A549 (cell line): ENCODE data around the gene CMTM5. TPM values are rescaled to one million over a fixed set of nuclear protein-coding genes. Genes with fewer than 3 reads are reported as not detected.

ENCODE experiments used
- ATAC-seq, 2 experiments: fragments of 200-7000 bp in 1 of 2; fragments of >200 bp in 1 of 2; cut with Nextera tagmentation in 1 of 2; cut with Tn5 transposase in 1 of 2; 3 replicates each; pipeline versions ENCODE4 v1.8.0 to v1.9.1; 2018 to 2020; ENCODE audit warnings: mild to moderate bottlenecking in 1 of 2, moderate library complexity in 1 of 2
- CTCF ChIA-PET: fragments of 300-600 bp; sonication (Branson Sonifier 250); formaldehyde crosslinking; extraction: SDS; loops from one replicate; lab custom pipeline; 2021; ENCODE audit warnings: antibody characterized with exemption, inconsistent platforms; lab: Yijun Ruan, JAX
- POLR2A ChIA-PET: fragments of 350-600 bp; formaldehyde crosslinking; extraction: SDS; loops from one replicate; lab custom pipeline; 2021; ENCODE audit warnings: antibody characterized with exemption, inconsistent platforms; lab: Yijun Ruan, JAX
- DNase-seq, 2 experiments: peaks; one replicate each; pipeline versions ENCODE4 v3.0.0 to v3.0.0-alpha.2; 2011 to 2016; ENCODE audit warnings: low read depth in 1 of 2, low spot score in 1 of 2
- FAIRE-seq: peaks from 2 replicates; lab custom pipeline; 2011; peaks lifted over from hg19 to GRCh38; lab: Jason Lieb, UNC
- H3K27ac ChIP-seq, 2 experiments: fragments of >200 bp; sonication (Bioruptor Twin); formaldehyde crosslinking; 3 replicates each; pipeline ENCODE4 v1.5.1; 2016 to 2017
- H3K4me1 ChIP-seq: fragments of >200 bp; sonication (Bioruptor Twin); formaldehyde crosslinking; 3 replicates; pipeline ENCODE4 v1.6.1; 2016
- H3K4me2 ChIP-seq: fragments of >200 bp; sonication (Bioruptor Twin); formaldehyde crosslinking; 3 replicates; pipeline ENCODE4 v1.6.1; 2016
- H3K4me3 ChIP-seq: fragments of >200 bp; sonication (Bioruptor Twin); formaldehyde crosslinking; 3 replicates; pipeline ENCODE4 v1.5.1; 2016
- H3K9me3 ChIP-seq: fragments of >200 bp; sonication (Bioruptor Twin); formaldehyde crosslinking; 3 replicates; pipeline ENCODE4 v1.6.1; 2016
- CHD4 ChIP-seq: fragments of 200-600 bp; sonication (generic); IDR thresholded peaks from 2 replicates; pipeline ENCODE4 v1.6.1; 2016; ENCODE audit warnings: antibody characterized with exemption, mild to moderate bottlenecking, borderline replicate concordance
- EHF ChIP-seq: fragments of 250-450 bp; sonication (Bioruptor Pico); IDR thresholded peaks from 2 replicates; pipeline ENCODE4 v1.5.0; 2020; ENCODE audit warnings: mild to moderate bottlenecking
- HEYL ChIP-seq: fragments of 250-450 bp; sonication (Bioruptor Pico); IDR thresholded peaks from 2 replicates; pipeline ENCODE4 v1.8.0; 2021; ENCODE audit warnings: mild to moderate bottlenecking, moderate library complexity
- HOXA7 ChIP-seq: fragments of 250-450 bp; sonication (Bioruptor Pico); IDR thresholded peaks from 2 replicates; pipeline ENCODE4 v1.5.0; 2020; ENCODE audit warnings: mild to moderate bottlenecking, moderate library complexity
- HOXB5 ChIP-seq: fragments of 250-450 bp; sonication (Bioruptor Pico); IDR thresholded peaks from 2 replicates; pipeline ENCODE4 v1.5.0; 2020; ENCODE audit warnings: mild to moderate bottlenecking, moderate library complexity
- JUN ChIP-seq, 2 experiments: fragments of >200 bp; sonication (Bioruptor Twin); formaldehyde crosslinking; IDR thresholded peaks; 2 replicates in 1 of 2; 3 replicates in 1 of 2; pipeline ENCODE4 v1.6.1; 2016 to 2017
- MAFK ChIP-seq: fragments of 450-650 bp; IDR thresholded peaks from 2 replicates; pipeline ENCODE4 v1.6.1; 2014; ENCODE audit not compliant: partially characterized antibody
- MAZ ChIP-seq: fragments of 150-350 bp; IDR thresholded peaks from 2 replicates; pipeline ENCODE4 v1.6.1; 2014; ENCODE audit warnings: antibody characterized with exemption, low read depth, low read length, borderline replicate concordance
- MYC ChIP-seq: IDR thresholded peaks from 2 replicates; pipeline ENCODE4 v1.6.1; 2012; ENCODE audit warnings: mild to moderate bottlenecking, inconsistent platforms, low read length, improper control_type of control experiment, borderline replicate concordance
- POLR2A ChIP-seq: IDR thresholded peaks from 2 replicates; pipeline ENCODE4 v1.6.1; 2012; ENCODE audit warnings: mild to moderate bottlenecking, low read length
- POLR2AphosphoS2 ChIP-seq: conservative IDR thresholded peaks from 2 replicates; pipeline ENCODE4 v1.6.1; 2012; ENCODE audit warnings: low read length, improper control_type of control experiment, inconsistent platforms
- RAD21 ChIP-seq, 2 experiments: fragments of >200 bp in 1 of 2; sonication (Bioruptor Twin) in 1 of 2; formaldehyde crosslinking in 1 of 2; IDR thresholded peaks in 1 of 2; conservative IDR thresholded peaks in 1 of 2; 2 replicates in 1 of 2; 3 replicates in 1 of 2; pipeline ENCODE4 v1.6.1; 2012 to 2018; ENCODE audit warnings: inconsistent platforms in 1 of 2
- RCOR1 ChIP-seq: fragments of 150-350 bp; IDR thresholded peaks from 2 replicates; pipeline ENCODE4 v1.6.1; 2014; ENCODE audit warnings: antibody characterized with exemption, low read length, low read depth
- RFX5 ChIP-seq: fragments of 450-650 bp; IDR thresholded peaks from 2 replicates; pipeline ENCODE4 v1.7.1; 2014; ENCODE audit warnings: antibody characterized with exemption, mild to moderate bottlenecking, moderate library complexity
- RNF2 ChIP-seq: fragments of 200-600 bp; sonication (generic); IDR thresholded peaks from 2 replicates; pipeline ENCODE4 v1.6.1; 2016; ENCODE audit warnings: low read depth, mild to moderate bottlenecking, antibody characterized with exemption, moderate library complexity, borderline replicate concordance
- TFCP2L1 ChIP-seq: fragments of 250-450 bp; sonication (Bioruptor Pico); IDR thresholded peaks from 2 replicates; pipeline ENCODE4 v1.5.0; 2021; ENCODE audit warnings: mild to moderate bottlenecking
- TP53 ChIP-seq: fragments of 250-450 bp; sonication (Bioruptor Pico); IDR thresholded peaks from 2 replicates; pipeline ENCODE4 v1.5.0; 2021; ENCODE audit warnings: mild to moderate bottlenecking, moderate library complexity
- ZFP36 ChIP-seq: fragments of 450-650 bp; IDR thresholded peaks from 2 replicates; pipeline ENCODE4 v1.6.1; 2014; ENCODE audit warnings: borderline replicate concordance; ENCODE audit not compliant: partially characterized antibody
- ZNF302 ChIP-seq: fragments of 250-450 bp; sonication (Bioruptor Pico); IDR thresholded peaks from 2 replicates; pipeline ENCODE4 v1.9.0; 2021; ENCODE audit warnings: inconsistent platforms, mild to moderate bottlenecking, moderate library complexity
- WGBS: methylation state at CpG from one replicate; pipeline ENCODE4 v1.1.6; 2017; ENCODE audit errors: missing lambda C conversion rate; 5-methylcytosine and 5-hydroxymethylcytosine counted together
- polyA plus RNA-seq, 4 experiments: library from polyadenylated mRNA; depleted of rRNA in 3 of 4; stranded (reverse); fragments of >200 nt; fragmentation: RNase III in 1 of 4; extraction: RNeasy Plus Mini Kit Qiagen cat#74134 plus additional on column Dnase treatment in 1 of 4; gene quantifications; 2 replicates in 3 of 4; 3 replicates in 1 of 4; pipeline ENCODE4 v1.2.3, GENCODE V29; 2011 to 2017
- TF ChIP-seq, protein P1 (sequence below): fragments of >200 bp; sonication (Bioruptor Twin); formaldehyde crosslinking; IDR thresholded peaks from 2 replicates; pipeline ENCODE4 v1.6.1; 2016
- TF ChIP-seq, protein P2 (sequence below): fragments of 200-600 bp; sonication (generic); IDR thresholded peaks from 2 replicates; pipeline ENCODE4 v1.6.1; 2016; ENCODE audit warnings: antibody characterized with exemption, mild to moderate bottlenecking, moderate library complexity
- TF ChIP-seq, protein P3 (sequence below): fragments of 150-350 bp; IDR thresholded peaks from 2 replicates; pipeline ENCODE4 v1.6.1; 2014; ENCODE audit warnings: low read depth, mild to moderate bottlenecking, low read length

Gene CMTM5
- polyA plus RNA-seq, 2 of the 4 experiments (the other 2 are of a cell fraction), result not detected

DNA sequence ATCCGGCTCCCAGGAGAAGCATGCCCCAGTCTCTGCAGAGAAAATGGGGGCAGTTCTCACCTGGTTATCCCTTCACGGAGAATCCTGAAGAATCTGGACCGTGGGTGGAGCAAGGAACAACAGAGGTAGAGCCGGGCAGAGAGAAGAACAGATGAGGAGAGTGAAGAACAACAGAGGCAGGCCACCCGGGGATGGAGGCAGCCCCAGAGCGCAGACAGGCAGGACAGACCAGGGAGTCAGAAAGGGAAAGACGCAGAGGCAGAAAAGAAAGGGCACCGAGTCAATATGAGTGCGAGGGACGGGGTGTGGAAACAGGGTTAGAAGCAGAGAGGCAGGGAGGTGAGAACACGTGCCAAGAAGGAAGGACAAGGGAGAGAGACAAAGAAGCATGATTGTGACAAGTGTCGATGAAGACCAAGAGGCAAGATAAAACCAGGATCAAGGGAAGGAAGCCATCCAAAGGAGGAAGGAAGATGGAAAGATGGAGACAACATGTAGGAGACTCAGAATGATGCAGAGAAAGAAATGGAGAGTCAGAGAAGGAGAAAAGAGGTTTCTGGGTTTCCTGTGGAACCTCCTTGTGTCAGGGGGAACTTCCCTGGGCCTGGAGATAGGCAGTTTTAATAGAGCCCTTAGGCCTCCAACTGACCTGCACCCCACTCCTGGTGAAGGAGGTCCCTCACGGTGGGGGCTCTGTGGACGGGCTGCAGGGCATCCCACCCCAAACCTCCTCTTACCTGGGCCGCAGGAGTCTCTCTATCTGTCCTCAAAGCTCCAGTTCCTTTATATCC is 30.9 kb downstream of the CMTM5 start, which contains the start of gene MYH6:
Gene MYH6 (minus strand): TSS at position 758 of the 791 bp plus-strand sequence. CDS start 1,050 bp downstream, outside the sequence.
- DNase-seq, result no peak
- ATAC-seq, result no peak
- Histone ChIP-seq H3K4me1 (no peaks in the 10 kb centered on the region), H3K4me2 (no peak within 1 kb of the TSS), H3K27ac (no peak within 1 kb of the TSS), H3K4me3 (no peak within 1 kb of the TSS), H3K9me3 (no peaks in the 10 kb centered on the region)
- TF ChIP-seq POLR2AphosphoS2 (no peak), EHF (no peak), ZNF302 (CRISPR knock-in tag) (no peak), MYC (no peak), MAZ (no peak), JUN (IDR thresholded peaks at IDR 0.05) (no peak), RAD21 (conservative IDR thresholded peaks at IDR 0.05 in 1 of 2, IDR thresholded peaks at IDR 0.05 in 1 of 2) (no peak), TFCP2L1 (CRISPR knock-in tag) (no peak), RCOR1 (no peak), CHD4 (no peak), ZFP36 (no peak)
- TF ChIP-seq, protein P1, sequence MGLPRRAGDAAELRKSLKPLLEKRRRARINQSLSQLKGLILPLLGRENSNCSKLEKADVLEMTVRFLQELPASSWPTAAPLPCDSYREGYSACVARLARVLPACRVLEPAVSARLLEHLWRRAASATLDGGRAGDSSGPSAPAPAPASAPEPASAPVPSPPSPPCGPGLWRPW, result no peak
- TF ChIP-seq, protein P2, sequence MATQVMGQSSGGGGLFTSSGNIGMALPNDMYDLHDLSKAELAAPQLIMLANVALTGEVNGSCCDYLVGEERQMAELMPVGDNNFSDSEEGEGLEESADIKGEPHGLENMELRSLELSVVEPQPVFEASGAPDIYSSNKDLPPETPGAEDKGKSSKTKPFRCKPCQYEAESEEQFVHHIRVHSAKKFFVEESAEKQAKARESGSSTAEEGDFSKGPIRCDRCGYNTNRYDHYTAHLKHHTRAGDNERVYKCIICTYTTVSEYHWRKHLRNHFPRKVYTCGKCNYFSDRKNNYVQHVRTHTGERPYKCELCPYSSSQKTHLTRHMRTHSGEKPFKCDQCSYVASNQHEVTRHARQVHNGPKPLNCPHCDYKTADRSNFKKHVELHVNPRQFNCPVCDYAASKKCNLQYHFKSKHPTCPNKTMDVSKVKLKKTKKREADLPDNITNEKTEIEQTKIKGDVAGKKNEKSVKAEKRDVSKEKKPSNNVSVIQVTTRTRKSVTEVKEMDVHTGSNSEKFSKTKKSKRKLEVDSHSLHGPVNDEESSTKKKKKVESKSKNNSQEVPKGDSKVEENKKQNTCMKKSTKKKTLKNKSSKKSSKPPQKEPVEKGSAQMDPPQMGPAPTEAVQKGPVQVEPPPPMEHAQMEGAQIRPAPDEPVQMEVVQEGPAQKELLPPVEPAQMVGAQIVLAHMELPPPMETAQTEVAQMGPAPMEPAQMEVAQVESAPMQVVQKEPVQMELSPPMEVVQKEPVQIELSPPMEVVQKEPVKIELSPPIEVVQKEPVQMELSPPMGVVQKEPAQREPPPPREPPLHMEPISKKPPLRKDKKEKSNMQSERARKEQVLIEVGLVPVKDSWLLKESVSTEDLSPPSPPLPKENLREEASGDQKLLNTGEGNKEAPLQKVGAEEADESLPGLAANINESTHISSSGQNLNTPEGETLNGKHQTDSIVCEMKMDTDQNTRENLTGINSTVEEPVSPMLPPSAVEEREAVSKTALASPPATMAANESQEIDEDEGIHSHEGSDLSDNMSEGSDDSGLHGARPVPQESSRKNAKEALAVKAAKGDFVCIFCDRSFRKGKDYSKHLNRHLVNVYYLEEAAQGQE, result no peak
- TF ChIP-seq, protein P3, sequence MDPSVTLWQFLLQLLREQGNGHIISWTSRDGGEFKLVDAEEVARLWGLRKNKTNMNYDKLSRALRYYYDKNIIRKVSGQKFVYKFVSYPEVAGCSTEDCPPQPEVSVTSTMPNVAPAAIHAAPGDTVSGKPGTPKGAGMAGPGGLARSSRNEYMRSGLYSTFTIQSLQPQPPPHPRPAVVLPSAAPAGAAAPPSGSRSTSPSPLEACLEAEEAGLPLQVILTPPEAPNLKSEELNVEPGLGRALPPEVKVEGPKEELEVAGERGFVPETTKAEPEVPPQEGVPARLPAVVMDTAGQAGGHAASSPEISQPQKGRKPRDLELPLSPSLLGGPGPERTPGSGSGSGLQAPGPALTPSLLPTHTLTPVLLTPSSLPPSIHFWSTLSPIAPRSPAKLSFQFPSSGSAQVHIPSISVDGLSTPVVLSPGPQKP, result no peak
- CTCF ChIA-PET, result no interaction called here
- POLR2A ChIA-PET, result no interaction called here
- WGBS, result 31% methylated on average over 15 of the region's 15 CpGs
- FAIRE-seq, result no peak

DNA sequence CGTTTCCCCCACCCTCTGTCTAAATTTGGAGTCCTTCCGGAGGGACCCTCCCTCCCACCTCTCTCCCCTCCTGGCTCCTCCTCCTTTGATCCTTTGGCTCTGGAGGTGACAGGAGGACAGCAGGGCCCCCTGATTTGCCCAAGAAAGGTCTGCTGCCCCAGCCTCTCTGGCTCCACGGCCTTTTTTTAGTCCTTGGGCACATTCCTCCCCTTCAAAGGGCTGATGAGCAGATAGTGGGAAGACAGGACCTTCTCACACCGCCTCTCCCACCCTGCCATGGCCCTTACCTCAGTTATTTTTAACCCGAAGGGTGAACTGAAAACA is 31.4 kb downstream of the CMTM5 start:
- POLR2A ChIA-PET, result no interaction called here
- ATAC-seq, result no peak
- H3K9me3 ChIP-seq, result no peaks in the 10 kb centered on the region
- no peak for FAIRE-seq
- CTCF ChIA-PET, result no interaction called here
- WGBS, result 9% methylated on average over 5 of the region's 5 CpGs
- no peak overlapping the region for H3K27ac ChIP-seq
- H3K4me2 ChIP-seq, result no peak overlapping the region
- H3K4me3 ChIP-seq, result no peak overlapping the region
- H3K4me1 ChIP-seq, result no peaks in the 10 kb centered on the region
- no peak for TF ChIP-seq HOXA7
- TF ChIP-seq MAFK, result no peak
- no peak for TF ChIP-seq HOXB5 (CRISPR knock-in tag)
- TF ChIP-seq TP53 (CRISPR knock-in tag), result no peak
- no peak for TF ChIP-seq RFX5
- TF ChIP-seq RNF2, result no peak
- no peak for TF ChIP-seq HEYL (CRISPR knock-in tag)
- no peak for TF ChIP-seq POLR2A
- TF ChIP-seq, all 56 proteins: peak for 0
- DNase-seq, result no peak
